HepG2 (cell line): Measurements from ENCODE around the gene PROM2. TPM values are rescaled to one million over a fixed set of nuclear protein-coding genes. Genes with fewer than 3 reads are reported as not detected.

Experiments used
- ATAC-seq: fragments of 200-7000 bp; cut with Tn5 transposase; 3 replicates; pipeline ENCODE4 v1.9.1; 2020; ENCODE audit warnings: mild to moderate bottlenecking, moderate library complexity
- BruUV-seq: library from RNA; stranded (reverse); fragments of 400-500 nt; replicated peaks from 2 replicates; lab custom pipeline; 2021; lab: Mats Ljungman, UMichigan
- CTCF ChIA-PET: fragments of 300-600 bp; formaldehyde crosslinking; extraction: SDS; loops from one replicate; lab custom pipeline; 2021; ENCODE audit warnings: low total read pairs, inconsistent platforms, low intra/inter-chr PET ratio; lab: Yijun Ruan, JAX
- POLR2A ChIA-PET: fragments of 350-600 bp; sonication (Branson Sonifier 250); formaldehyde crosslinking; loops from one replicate; lab custom pipeline; 2020; ENCODE audit warnings: antibody characterized with exemption, inconsistent platforms; lab: Yijun Ruan, JAX
- DNase-seq: peaks from one replicate; pipeline ENCODE4 v3.0.0-alpha.2; 2015; ENCODE audit warnings: low spot score
- FAIRE-seq: peaks from 3 replicates; lab custom pipeline; 2011; peaks lifted over from hg19 to GRCh38; lab: Jason Lieb, UNC
- H2AFZ ChIP-seq: one replicate; pipeline ENCODE4 v1.6.1; 2011; ENCODE audit warnings: low read length, inconsistent platforms
- H3K27ac ChIP-seq: fragments of 300-600 bp; 3 replicates; pipeline ENCODE4 v1.8.0; 2011; ENCODE audit warnings: mixed run types, mild to moderate bottlenecking, mixed read lengths, low read length, inconsistent platforms; ENCODE audit not compliant: insufficient read depth; ENCODE audit errors: extremely low read length
- H3K27me3 ChIP-seq, 2 experiments: fragments of 200-600 bp in 1 of 2; 2 replicates in 1 of 2; 3 replicates in 1 of 2; pipeline versions ENCODE4 v1.6.0 to v1.8.0; 2011; ENCODE audit warnings: low read length in 2 of 2, mild to moderate bottlenecking in 2 of 2, moderate library complexity in 2 of 2, inconsistent platforms in 1 of 2; ENCODE audit not compliant: insufficient read depth in 2 of 2, control insufficient read depth in 1 of 2
- H3K36me3 ChIP-seq, 2 experiments: fragments of 200-600 bp in 1 of 2; replicated peaks in 1 of 2; 2 replicates in 1 of 2; 3 replicates in 1 of 2; pipeline versions ENCODE4 v1.5.1 to v1.8.0; 2011; ENCODE audit warnings: low read length in 2 of 2, inconsistent platforms in 1 of 2; ENCODE audit not compliant: insufficient read depth in 2 of 2, control insufficient read depth in 1 of 2
- H3K4me1 ChIP-seq: 2 replicates; pipeline ENCODE4 v1.5.1; 2012; ENCODE audit warnings: low read length, inconsistent platforms; ENCODE audit not compliant: insufficient read depth
- H3K4me2 ChIP-seq: 2 replicates; pipeline ENCODE4 v1.6.0; 2011; ENCODE audit warnings: low read depth, low read length, inconsistent platforms
- H3K4me3 ChIP-seq, 3 experiments: fragments of 200-600 bp in 1 of 3; sonication (generic), shearing (Covaris generic) in 1 of 3; replicated peaks in 1 of 3; 2 replicates each; pipeline ENCODE4 v1.5.1; 2011 to 2016; ENCODE audit warnings: low read length in 3 of 3, inconsistent platforms in 2 of 3, low read depth in 2 of 3, mild to moderate bottlenecking in 2 of 3, control low read depth in 1 of 3, mixed read lengths in 1 of 3; ENCODE audit not compliant: insufficient read depth in 1 of 3
- H3K79me2 ChIP-seq: one replicate; pipeline ENCODE4 v1.6.1; 2011; ENCODE audit warnings: low read length, inconsistent platforms; ENCODE audit not compliant: insufficient read depth
- H3K9ac ChIP-seq: 2 replicates; pipeline ENCODE4 v1.6.0; 2011; ENCODE audit warnings: mild to moderate bottlenecking, low read depth, low read length, inconsistent platforms; ENCODE audit not compliant: insufficient read depth
- H3K9me3 ChIP-seq: 2 replicates; pipeline ENCODE4 v1.5.1; 2012; ENCODE audit warnings: mild to moderate bottlenecking, low read length
- H4K20me1 ChIP-seq: 2 replicates; pipeline ENCODE4 v1.6.0; 2011; ENCODE audit warnings: inconsistent platforms, mild to moderate bottlenecking, low read length, moderate library complexity; ENCODE audit not compliant: insufficient read depth
- JUND ChIP-seq: sonication (generic); formaldehyde crosslinking; IDR thresholded peaks from 2 replicates; pipeline ENCODE4 v1.8.0; 2022; ENCODE audit warnings: mild to moderate bottlenecking, missing genetic modification reagents
- ZNF296 ChIP-seq: sonication (generic); formaldehyde crosslinking; conservative IDR thresholded peaks from 2 replicates; pipeline ENCODE4 v1.5.0; 2020; ENCODE audit warnings: mild to moderate bottlenecking, missing genetic modification reagents
- ZNF335 ChIP-seq: sonication (generic); formaldehyde crosslinking; IDR thresholded peaks from 2 replicates; pipeline ENCODE4 v1.4.0; 2020; ENCODE audit warnings: missing genetic modification reagents
- WGBS: methylation state at CpG from one replicate; pipeline ENCODE4 v1.1.6; 2017; ENCODE audit warnings: low lambda C conversion rate; 5-methylcytosine and 5-hydroxymethylcytosine counted together
- in situ Hi-C: cut with HindIII; loops from 2 replicates; pipeline ENCODE4 v1.10.0; 2017; ENCODE audit warnings: low pct_unique_long_range_greater_than_20kb; ENCODE audit not compliant: extremely low pct_ligation_motif_present
- intact Hi-C: fragments of 100-400 bp; cut with micrococcal nuclease; formaldehyde crosslinking; loops from one replicate; pipeline ENCODE4 v1.10.0; 2022; ENCODE audit not compliant: unreplicated experiment
- polyA plus RNA-seq, 8 experiments: library from polyadenylated mRNA; depleted of rRNA in 3 of 8; stranded (reverse) in 7 of 8; unstranded in 1 of 8; fragments of >200 nt; fragmentation: Illumina TruSeq in 4 of 8; extraction: Trizol in 4 of 8; gene quantifications; 2 replicates each; pipeline versions ENCODE4 v1.2.1 to v1.2.3, GENCODE V29; 2011 to 2016; ENCODE audit warnings: low read depth in 4 of 8, missing spikeins in 1 of 8, mixed read lengths in 1 of 8; ENCODE audit not compliant: insufficient read depth in 1 of 8
- total RNA-seq, 5 experiments: library from RNA; depleted of rRNA; stranded (reverse); fragments of >200 nt; fragmentation: Illumina TruSeq; extraction: Trizol; gene quantifications; 2 replicates each; pipeline ENCODE4 v1.2.3, GENCODE V29; 2016; ENCODE audit warnings: low read depth in 1 of 5

Gene PROM2
- total and polyA plus RNA-seq, 2 of the 13 experiments (the other 11 are each of a cell fraction or from before 2014, with no cell fraction given): not detected

- no peaks in the 10 kb centered on the region for H3K4me1 ChIP-seq
- no peaks in the 10 kb centered on the region for H3K36me3 ChIP-seq
- DNase-seq (no peak), FAIRE-seq (no peak), ATAC-seq (no peak)
- no peaks in the 10 kb centered on the region for H3K9me3 ChIP-seq
- no peak overlapping the region for H3K27ac ChIP-seq
- no TSS peak for BruUV-seq
- H3K79me2 ChIP-seq: no peaks in the 10 kb centered on the region
- H4K20me1 ChIP-seq: no peaks in the 10 kb centered on the region
- POLR2A ChIA-PET: no interaction called here
- in situ Hi-C loops: no loop called here
- no peak overlapping the region for H2AFZ ChIP-seq
- TF ChIP-seq ZNF335 (CRISPR knock-in tag) (no peak), ZNF296 (no peak), JUND (CRISPR knock-in tag) (no peak)
- CTCF ChIA-PET: no interaction called here
- H3K27me3 ChIP-seq: peaks cover 3 to 53% of the 10 kb centered on the region in 2 experiments; a peak in 4 of 5 replicates
- intact Hi-C loops: no loop called here
- no peak overlapping the region for H3K9ac ChIP-seq
- 0% methylated on average over 7 of the region's 7 CpGs for WGBS
- H3K4me2 ChIP-seq: no peak overlapping the region
- no peak overlapping the region for H3K4me3 ChIP-seq
Measured at GRCh38 chr2:95337829-95338228, 63.6 kb downstream of the PROM2 start.

Other genes starting within 250 kb of the PROM2 start
- not detected in 2 replicates for gene MAL, start 248.7 kb upstream of the PROM2 start, total RNA-seq (2016; rRNA removed; fragmentation: Illumina TruSeq; extraction: Trizol)
- gene MAL, start 248.7 kb upstream of the PROM2 start, polyA plus RNA-seq (2011; rRNA removed): not detected in 2 replicates
- gene MRPS5, start 152.6 kb upstream of the PROM2 start, total RNA-seq (2016; rRNA removed; fragmentation: Illumina TruSeq; extraction: Trizol): 98.8 and 102 TPM in 2 replicates
- gene MRPS5, start 152.6 kb upstream of the PROM2 start, polyA plus RNA-seq (2011; rRNA removed): 125 and 134 TPM in 2 replicates
- 12.4 and 15.2 TPM in 2 replicates for gene ZNF514, start 114.6 kb upstream of the PROM2 start, total RNA-seq (2016; rRNA removed; fragmentation: Illumina TruSeq; extraction: Trizol)
- gene ZNF514, start 114.6 kb upstream of the PROM2 start, polyA plus RNA-seq (2011; rRNA removed): 18.7 and 20.1 TPM in 2 replicates
- gene ZNF2, start 108.6 kb upstream of the PROM2 start, total RNA-seq (2016; rRNA removed; fragmentation: Illumina TruSeq; extraction: Trizol): 6.1 and 8.5 TPM in 2 replicates
- gene ZNF2, start 108.6 kb upstream of the PROM2 start, polyA plus RNA-seq (2011; rRNA removed): 4.3 and 4.4 TPM in 2 replicates
- 0.21 TPM in 1 of 2 replicates, not detected in the other for gene ZNF892, start 66.9 kb upstream of the PROM2 start, total RNA-seq (2016; rRNA removed; fragmentation: Illumina TruSeq; extraction: Trizol)
- not detected in 2 replicates for gene ZNF892, start 66.9 kb upstream of the PROM2 start, polyA plus RNA-seq (2011; rRNA removed)
- not detected in 2 replicates for gene KCNIP3, start 22.9 kb downstream of the PROM2 start, total RNA-seq (2016; rRNA removed; fragmentation: Illumina TruSeq; extraction: Trizol)
- gene KCNIP3, start 22.9 kb downstream of the PROM2 start, polyA plus RNA-seq (2011; rRNA removed): not detected in 2 replicates
- gene FAHD2A, start 128.3 kb downstream of the PROM2 start, total RNA-seq (2016; rRNA removed; fragmentation: Illumina TruSeq; extraction: Trizol): 44.2 and 48.4 TPM in 2 replicates
- 34.0 and 41.8 TPM in 2 replicates for gene FAHD2A, start 128.3 kb downstream of the PROM2 start, polyA plus RNA-seq (2011; rRNA removed)
- gene TRIM43B, start 210.3 kb downstream of the PROM2 start, total RNA-seq (2016; rRNA removed; fragmentation: Illumina TruSeq; extraction: Trizol): not detected in 2 replicates
- not detected in 2 replicates for gene TRIM43B, start 210.3 kb downstream of the PROM2 start, polyA plus RNA-seq (2011; rRNA removed)